Skeletal muscle tissue (tissue), 5 donors: Measurements from ENCODE around the gene SMIM36. TPM values are rescaled to one million over a fixed set of nuclear protein-coding genes. Genes with fewer than 3 reads are reported as not detected.
"Not testable (repeated sequence)": the region's sequence is repeated elsewhere in the genome, so short reads cannot be mapped to it uniquely, and the experiment has no call there.

Experiments used
- H3K27ac ChIP-seq: one replicate; pipeline ENCODE4 v1.7.0; 2013; ENCODE audit warnings: mild to moderate bottlenecking, low read depth, low read length, inconsistent platforms
- H3K27me3 ChIP-seq, 3 donors: one replicate each; pipeline ENCODE4 v1.7.0; 2013; ENCODE audit warnings: low read length in 3 of 3; ENCODE audit not compliant: control insufficient read depth in 3 of 3, insufficient read depth in 3 of 3
- H3K36me3 ChIP-seq, 3 donors: one replicate each; pipeline ENCODE4 v1.7.0; 2013; ENCODE audit warnings: low read length in 3 of 3; ENCODE audit not compliant: control insufficient read depth in 3 of 3, insufficient read depth in 3 of 3
- H3K4me1 ChIP-seq, 3 donors: one replicate each; pipeline ENCODE4 v1.7.0; 2013; ENCODE audit warnings: low read length in 3 of 3, mild to moderate bottlenecking in 3 of 3; ENCODE audit not compliant: control insufficient read depth in 3 of 3, insufficient read depth in 3 of 3
- H3K4me3 ChIP-seq, 3 donors: one replicate each; pipeline ENCODE4 v1.7.0; 2013; ENCODE audit warnings: low read length in 3 of 3
- H3K9ac ChIP-seq, 3 donors: one replicate each; pipeline ENCODE4 v1.7.0; 2013; ENCODE audit warnings: low read length in 3 of 3, mild to moderate bottlenecking in 3 of 3, moderate library complexity in 2 of 3, low read depth in 1 of 3
- H3K9me3 ChIP-seq, 3 donors: one replicate each; pipeline ENCODE4 v1.7.0; 2013; ENCODE audit warnings: low read length in 3 of 3; ENCODE audit not compliant: control insufficient read depth in 3 of 3
- small RNA-seq: library from RNA; depleted of rRNA; stranded (forward); fragments of <200 nt; gene quantifications from one replicate; pipeline ENCODE3, GENCODE V24; 2014
- total RNA-seq: library from RNA; depleted of rRNA; stranded (reverse); fragments of >200 nt; gene quantifications from one replicate; pipeline ENCODE4 v1.2.3, GENCODE V29; 2014
- donor health status: Osteomylitis.

Gene SMIM36
- total RNA-seq, 1 donor from 2014 or later: not detected

- H3K27ac ChIP-seq: no peak overlapping the region
- no peak overlapping the region for H3K9ac ChIP-seq
- no peaks in the 10 kb centered on the region for H3K9me3 ChIP-seq
- peaks cover 11 to 38% (median 31%) of the 10 kb centered on the region in 3 donors for H3K36me3 ChIP-seq
- H3K27me3 ChIP-seq: no peaks in the 10 kb centered on the region
- H3K4me1 ChIP-seq: no peaks in the 10 kb centered on the region
- no peak overlapping the region for H3K4me3 ChIP-seq
Observed at GRCh38 chr17:55407641-55408566, 103.3 kb downstream of the SMIM36 start.

- Histone ChIP-seq H3K36me3 (peaks cover 6 to 34% (median 28%) of the 10 kb centered on the region in 3 donors), H3K27me3 (no peaks in the 10 kb centered on the region), H3K27ac (no peak overlapping the region), H3K9me3 (no peaks in the 10 kb centered on the region), H3K4me3 (no peak overlapping the region), H3K4me1 (no peaks in the 10 kb centered on the region), H3K9ac (no peak overlapping the region)
Observed at GRCh38 chr17:55405600-55405999, 105.7 kb downstream of the SMIM36 start.

GRCh38 chr17:55404197-55404596, 107.1 kb downstream of the SMIM36 start:
- not testable (repeated sequence) for H3K9ac ChIP-seq, H3K4me3 ChIP-seq, H3K27me3 ChIP-seq, H3K4me1 ChIP-seq, H3K27ac ChIP-seq, H3K9me3 ChIP-seq
- H3K36me3 ChIP-seq: peaks cover 2 to 21% (median 17%) of the 10 kb centered on the region in 3 donors

GRCh38 chr17:55402374-55402773, 108.9 kb downstream of the SMIM36 start:
- Histone ChIP-seq H3K4me1 (no peaks in the 10 kb centered on the region), H3K9ac (no peak overlapping the region), H3K36me3 (peaks cover 0 to 17% (median 11%) of the 10 kb centered on the region in 3 donors), H3K4me3 (no peak overlapping the region), H3K27ac (no peak overlapping the region), H3K9me3 (no peaks in the 10 kb centered on the region), H3K27me3 (no peaks in the 10 kb centered on the region)

Small RNA genes lying within 50 kb of the gene (small RNA-seq; reads per million reads assigned to genes)
- not detected for gene RNU6-1249P

Other genes with a start within 250 kb of the SMIM36 start
- gene HLF, start 246.5 kb downstream of the SMIM36 start, total RNA-seq: 4.7 TPM
- gene MMD, start 89.6 kb downstream of the SMIM36 start, total RNA-seq: 11.5 TPM
- gene TMEM100, start 211.4 kb upstream of the SMIM36 start, total RNA-seq: 6.3 TPM
- 13.6 TPM for gene PCTP, start 239.6 kb upstream of the SMIM36 start, total RNA-seq